ENCODE data around the gene SGSM2.

The SGSM2 gene

GRCh38 chr17:2387086-2388019 is 50.1 kb downstream of the SGSM2 start:
- no peak for DNase-seq

GRCh38 chr17:2388020-2388682 is 50.9 kb downstream of the SGSM2 start:
- no peak for DNase-seq

- no peak for DNase-seq
These were observed 51.4 kb downstream of the SGSM2 start for GRCh38 chr17:2388683-2389055.

- DNase-seq: no peak
These were observed 53.0 kb downstream of the SGSM2 start for GRCh38 chr17:2390199-2390836.

GRCh38 chr17:2391597-2392251 is 54.4 kb downstream of the SGSM2 start:
- no peak for DNase-seq

GRCh38 chr17:2392252-2393173 is 55.2 kb downstream of the SGSM2 start:
- peak; percentile 99 for DNase-seq

GRCh38 chr17:2393174-2393953 is 56.1 kb downstream of the SGSM2 start:
- peak; percentile 94 for DNase-seq

GRCh38 chr17:2393954-2394749 is 56.9 kb downstream of the SGSM2 start:
- DNase-seq: peak; percentile 73

- no peak for DNase-seq
These were observed 57.5 kb downstream of the SGSM2 start for GRCh38 chr17:2394775-2395201.

- DNase-seq: no peak
These were observed 58.2 kb downstream of the SGSM2 start for GRCh38 chr17:2395258-2396181.

GRCh38 chr17:2396192-2396567 is 58.9 kb downstream of the SGSM2 start:
- no peak for DNase-seq

- DNase-seq: peak; percentile 76
These were observed 59.4 kb downstream of the SGSM2 start for GRCh38 chr17:2396568-2397246.

GRCh38 chr17:2397247-2398171 is 60.2 kb downstream of the SGSM2 start:
- DNase-seq: no peak

- DNase-seq: no peak
These were observed 60.9 kb downstream of the SGSM2 start for GRCh38 chr17:2398182-2398581.

GRCh38 chr17:2398655-2399571 is 61.6 kb downstream of the SGSM2 start:
- DNase-seq: peak; percentile 84

Measured in activated CD8-positive, alpha-beta memory T cell treated with anti-CD3 and anti-CD28 coated beads for 24 hours (primary cell).